GM13977 (cell line): ENCODE data around the gene KIAA0930.

ENCODE experiments used
- DNase-seq: peaks from one replicate; pipeline ENCODE4 v3.0.0; 2012; ENCODE audit warnings: low spot score
- in situ Hi-C: fragments of 300-500 bp; cut with MboI; formaldehyde crosslinking; loops from one replicate; pipeline ENCODE4 v1.12.0; 2022; ENCODE audit warnings: low sequenced_read_pairs, low pct_unique_long_range_greater_than_20kb, mixed read lengths, inconsistent platforms; ENCODE audit not compliant: unreplicated experiment
- TF ChIP-seq, protein P1 (sequence below): IDR thresholded peaks from 2 replicates; pipeline ENCODE4 v1.5.1; 2012; ENCODE audit warnings: mild to moderate bottlenecking, control low read depth; ENCODE audit not compliant: insufficient read depth; ENCODE audit errors: extremely low read depth, missing control alignments

Gene KIAA0930

DNA sequence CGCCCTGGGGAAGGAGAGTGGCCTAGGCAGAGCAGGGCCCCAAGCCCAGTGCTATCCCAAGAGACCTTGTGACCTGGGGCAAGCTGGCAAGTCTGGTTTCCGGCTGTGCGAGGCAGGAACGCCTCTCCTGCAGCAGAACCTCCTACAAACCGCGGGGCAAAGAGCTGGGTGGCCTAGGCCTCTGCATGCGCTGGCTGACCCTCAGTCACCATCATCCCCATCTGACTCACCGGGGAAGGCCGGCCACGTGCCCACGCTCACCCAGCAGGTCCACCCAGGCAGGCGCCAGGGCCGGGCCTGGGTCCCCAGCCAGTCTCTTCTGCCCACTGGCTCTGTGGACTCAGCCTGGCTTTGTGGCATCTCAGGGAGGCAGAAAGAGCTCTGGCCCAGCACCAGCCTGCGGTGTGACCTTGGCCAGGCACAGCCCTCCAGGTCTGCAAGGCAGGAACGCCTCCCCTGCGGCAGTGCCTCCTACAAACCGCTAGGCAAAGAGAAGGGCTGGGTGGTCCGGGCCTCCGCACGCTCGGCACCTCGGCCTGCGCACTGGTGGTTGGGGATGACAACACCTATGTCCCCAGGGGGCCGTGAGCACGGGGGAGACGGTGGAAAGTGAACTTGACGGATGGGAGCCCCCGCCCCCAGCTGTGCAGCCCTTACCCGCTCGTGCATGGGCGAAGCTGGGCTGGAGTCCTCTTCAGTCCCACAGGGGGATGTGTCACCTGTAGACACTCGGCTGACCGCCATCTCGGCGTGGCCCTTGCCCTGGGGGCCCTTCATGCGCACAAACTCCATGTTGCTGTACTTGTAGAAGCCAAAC is 38.2 kb downstream of the KIAA0930 start:
- in situ Hi-C loops, result no loop called here

GRCh38 chr22:45201678-45202332 is 38.9 kb downstream of the KIAA0930 start:
- in situ Hi-C loops, result no loop called here
- no peak for DNase-seq
- TF ChIP-seq, protein P1, sequence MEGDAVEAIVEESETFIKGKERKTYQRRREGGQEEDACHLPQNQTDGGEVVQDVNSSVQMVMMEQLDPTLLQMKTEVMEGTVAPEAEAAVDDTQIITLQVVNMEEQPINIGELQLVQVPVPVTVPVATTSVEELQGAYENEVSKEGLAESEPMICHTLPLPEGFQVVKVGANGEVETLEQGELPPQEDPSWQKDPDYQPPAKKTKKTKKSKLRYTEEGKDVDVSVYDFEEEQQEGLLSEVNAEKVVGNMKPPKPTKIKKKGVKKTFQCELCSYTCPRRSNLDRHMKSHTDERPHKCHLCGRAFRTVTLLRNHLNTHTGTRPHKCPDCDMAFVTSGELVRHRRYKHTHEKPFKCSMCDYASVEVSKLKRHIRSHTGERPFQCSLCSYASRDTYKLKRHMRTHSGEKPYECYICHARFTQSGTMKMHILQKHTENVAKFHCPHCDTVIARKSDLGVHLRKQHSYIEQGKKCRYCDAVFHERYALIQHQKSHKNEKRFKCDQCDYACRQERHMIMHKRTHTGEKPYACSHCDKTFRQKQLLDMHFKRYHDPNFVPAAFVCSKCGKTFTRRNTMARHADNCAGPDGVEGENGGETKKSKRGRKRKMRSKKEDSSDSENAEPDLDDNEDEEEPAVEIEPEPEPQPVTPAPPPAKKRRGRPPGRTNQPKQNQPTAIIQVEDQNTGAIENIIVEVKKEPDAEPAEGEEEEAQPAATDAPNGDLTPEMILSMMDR, result no peak

More for the DNA sequence above, 38.2 kb downstream of the KIAA0930 start:
- TF ChIP-seq, protein P1, result no peak
- no peak for DNase-seq

- in situ Hi-C loops, result no loop called here
- TF ChIP-seq, protein P1, result no peak
- no peak for DNase-seq
These were observed 39.7 kb downstream of the KIAA0930 start for GRCh38 chr22:45200860-45201511.

GRCh38 chr22:45200230-45200629 is 40.5 kb downstream of the KIAA0930 start:
- in situ Hi-C loops, result no loop called here
- TF ChIP-seq, protein P1, result no peak
- no peak for DNase-seq

- in situ Hi-C loops, result no loop called here
- DNase-seq, result no peak
- TF ChIP-seq, protein P1, result no peak
These were observed 41.0 kb downstream of the KIAA0930 start for GRCh38 chr22:45199723-45200122.

DNA sequence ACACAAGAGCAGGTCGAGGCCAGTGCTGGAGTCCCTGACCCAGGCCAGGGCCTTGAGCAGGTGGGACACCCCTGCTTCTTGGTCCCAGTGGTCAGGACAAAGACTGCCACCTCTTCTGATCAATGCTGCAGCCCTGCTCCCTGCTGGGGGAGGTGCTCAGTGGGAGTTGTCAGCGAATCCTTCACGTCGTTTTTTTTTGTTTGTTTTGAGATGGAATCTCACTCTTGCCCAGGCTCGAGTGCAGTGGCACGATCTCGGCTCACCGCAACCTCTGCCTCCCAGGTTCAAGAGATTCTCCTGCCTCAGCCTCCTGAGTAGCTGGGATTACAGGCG is 42.3 kb downstream of the KIAA0930 start:
- TF ChIP-seq, protein P1, result no peak
- in situ Hi-C loops, result no loop called here
- no peak for DNase-seq
